ENCODE data around the gene MYO1B. TPM values are rescaled to one million over a fixed set of nuclear protein-coding genes. Genes with fewer than 3 reads are reported as not detected.

The MYO1B gene
- total RNA-seq, 2 donors from 2014 or later: 11.6 to 14.7 TPM

DNA sequence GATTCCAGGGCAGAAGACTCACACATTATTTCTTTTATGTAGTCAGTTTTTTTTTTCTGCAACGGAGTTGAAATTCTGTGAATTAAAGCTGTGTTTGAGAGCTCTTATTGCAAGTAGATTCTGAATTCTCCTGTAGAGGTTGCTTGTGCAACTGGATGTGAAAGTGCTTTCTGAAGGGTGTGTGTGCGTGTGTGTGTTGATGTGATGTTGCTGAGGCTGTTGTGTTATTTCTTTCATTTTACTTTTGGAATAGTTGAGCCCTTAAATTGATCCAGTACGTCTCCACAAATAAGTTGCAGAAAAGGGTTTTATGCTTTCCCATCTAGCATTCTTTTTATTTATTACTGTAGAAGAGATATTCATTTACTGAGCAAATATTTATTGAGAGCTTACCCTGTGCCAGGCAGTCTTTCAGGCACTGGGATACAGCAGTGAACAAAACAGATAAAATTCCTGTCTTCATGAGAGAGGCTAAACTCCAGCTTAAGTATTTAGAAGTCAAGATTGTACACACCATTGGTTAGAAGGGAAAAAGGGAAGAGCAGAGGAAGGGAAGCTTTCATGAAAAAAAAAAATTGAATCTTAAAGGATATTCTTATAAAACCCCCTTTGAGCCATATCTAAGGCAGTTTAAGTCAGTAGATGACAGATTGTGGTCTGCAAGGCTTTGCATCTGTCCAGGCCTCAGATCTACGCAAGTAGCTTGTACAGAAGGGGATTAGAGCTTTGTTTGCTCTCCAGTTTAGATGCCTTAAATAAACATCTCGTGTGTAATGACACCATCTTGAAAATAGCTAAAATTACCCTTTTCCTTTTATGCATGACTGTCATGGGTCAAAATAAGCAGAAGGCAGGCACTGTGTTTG, 58.2 kb downstream of the MYO1B start:
- Histone ChIP-seq H3K27me3 (no peaks in the 10 kb centered on the region), H3K4me3 (no peak overlapping the region), H3K9me3 (no peaks in the 10 kb centered on the region), H3K36me3 (no peaks in the 10 kb centered on the region), H3K27ac (no peak overlapping the region), H3K4me1 (peaks cover 0 to 26% of the 10 kb centered on the region in 2 donors)
- TF ChIP-seq, protein P1, sequence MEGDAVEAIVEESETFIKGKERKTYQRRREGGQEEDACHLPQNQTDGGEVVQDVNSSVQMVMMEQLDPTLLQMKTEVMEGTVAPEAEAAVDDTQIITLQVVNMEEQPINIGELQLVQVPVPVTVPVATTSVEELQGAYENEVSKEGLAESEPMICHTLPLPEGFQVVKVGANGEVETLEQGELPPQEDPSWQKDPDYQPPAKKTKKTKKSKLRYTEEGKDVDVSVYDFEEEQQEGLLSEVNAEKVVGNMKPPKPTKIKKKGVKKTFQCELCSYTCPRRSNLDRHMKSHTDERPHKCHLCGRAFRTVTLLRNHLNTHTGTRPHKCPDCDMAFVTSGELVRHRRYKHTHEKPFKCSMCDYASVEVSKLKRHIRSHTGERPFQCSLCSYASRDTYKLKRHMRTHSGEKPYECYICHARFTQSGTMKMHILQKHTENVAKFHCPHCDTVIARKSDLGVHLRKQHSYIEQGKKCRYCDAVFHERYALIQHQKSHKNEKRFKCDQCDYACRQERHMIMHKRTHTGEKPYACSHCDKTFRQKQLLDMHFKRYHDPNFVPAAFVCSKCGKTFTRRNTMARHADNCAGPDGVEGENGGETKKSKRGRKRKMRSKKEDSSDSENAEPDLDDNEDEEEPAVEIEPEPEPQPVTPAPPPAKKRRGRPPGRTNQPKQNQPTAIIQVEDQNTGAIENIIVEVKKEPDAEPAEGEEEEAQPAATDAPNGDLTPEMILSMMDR (IDR thresholded peaks at IDR 0.05): no peak
- no peak for DNase-seq (ENCODE audit: low spot score)

DNA sequence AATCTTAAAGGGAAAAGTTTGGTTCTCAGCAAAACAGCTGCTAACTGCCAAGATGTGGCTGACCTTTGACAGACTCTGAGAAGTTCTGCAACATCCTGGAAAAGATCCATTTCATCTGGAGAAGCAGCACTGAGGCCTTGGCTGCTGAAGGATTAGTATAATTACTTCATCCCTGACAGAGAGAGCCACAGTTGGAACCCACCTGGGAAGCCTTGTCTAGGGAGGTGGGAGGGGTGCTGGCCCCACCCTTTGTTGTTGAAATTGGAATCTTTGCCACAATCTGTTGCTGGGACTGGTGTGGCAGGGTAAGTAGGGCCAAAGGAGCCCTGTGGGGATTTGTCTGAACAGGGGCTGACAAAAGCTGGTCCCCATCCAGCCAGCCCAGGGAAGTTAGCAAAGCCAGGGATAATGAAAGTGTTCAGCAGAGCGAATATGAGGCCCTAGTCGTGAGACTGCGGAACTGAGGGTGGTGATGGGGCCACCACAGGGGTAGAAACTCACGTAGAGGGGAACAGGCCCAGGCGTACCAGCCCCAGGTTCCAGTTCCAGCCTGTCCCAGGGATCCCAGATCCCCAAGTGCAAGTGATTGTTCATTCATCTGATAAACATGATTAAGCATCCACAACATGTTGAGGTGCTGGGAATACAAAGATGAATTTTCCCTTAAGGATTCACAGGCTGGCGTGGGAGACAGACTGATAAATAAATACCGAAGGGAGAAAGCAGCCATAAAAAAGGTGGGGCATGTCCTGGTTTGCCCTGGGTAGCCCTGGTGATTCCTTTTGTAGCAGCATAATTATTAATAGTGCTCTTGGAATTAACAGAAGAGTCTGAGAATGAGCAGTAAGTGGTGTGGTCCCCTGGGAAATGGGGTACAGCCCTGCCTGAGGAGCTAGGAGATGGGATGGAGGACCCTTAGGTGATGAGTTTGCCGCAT, 60.0 kb downstream of the MYO1B start:
- TF ChIP-seq, protein P1 (IDR thresholded peaks at IDR 0.05): no peak
- peaks cover 0 to 26% of the 10 kb centered on the region in 2 donors for H3K4me1 ChIP-seq
- no peaks in the 10 kb centered on the region for H3K27me3 ChIP-seq
- H3K36me3 ChIP-seq: no peaks in the 10 kb centered on the region
- no peak overlapping the region for H3K4me3 ChIP-seq
- H3K27ac ChIP-seq: peak overlapping the region; percentile 64 to 74
- H3K9me3 ChIP-seq: no peaks in the 10 kb centered on the region
- DNase-seq (ENCODE audit: low spot score): peak; percentile 75

DNA sequence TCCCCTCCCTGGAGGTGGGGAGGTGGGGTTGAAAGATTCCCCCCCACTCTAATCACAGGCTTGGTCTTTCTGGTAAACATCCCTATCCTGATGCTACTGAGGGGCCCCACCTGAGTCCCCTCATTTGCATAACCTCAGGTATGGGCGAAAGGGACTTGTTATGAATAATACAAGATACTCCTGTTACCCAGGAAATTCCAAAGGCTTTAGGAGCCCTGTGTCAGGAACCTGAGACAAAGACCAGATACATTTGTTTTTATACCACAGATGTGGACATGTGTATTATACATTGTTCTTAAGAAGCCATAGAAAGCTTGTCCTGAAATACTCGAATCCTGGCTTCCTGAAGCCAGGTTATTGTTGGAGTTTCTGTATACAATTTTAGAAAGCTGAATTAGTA, 62.8 kb downstream of the MYO1B start:
- Histone ChIP-seq H3K27ac (no peak overlapping the region), H3K9me3 (no peaks in the 10 kb centered on the region), H3K4me3 (no peak overlapping the region), H3K27me3 (no peaks in the 10 kb centered on the region), H3K36me3 (no peaks in the 10 kb centered on the region), H3K4me1 (peaks cover 0 to 26% of the 10 kb centered on the region in 2 donors)
- DNase-seq (ENCODE audit: low spot score): no peak
- TF ChIP-seq, protein P1 (IDR thresholded peaks at IDR 0.05): no peak

DNA sequence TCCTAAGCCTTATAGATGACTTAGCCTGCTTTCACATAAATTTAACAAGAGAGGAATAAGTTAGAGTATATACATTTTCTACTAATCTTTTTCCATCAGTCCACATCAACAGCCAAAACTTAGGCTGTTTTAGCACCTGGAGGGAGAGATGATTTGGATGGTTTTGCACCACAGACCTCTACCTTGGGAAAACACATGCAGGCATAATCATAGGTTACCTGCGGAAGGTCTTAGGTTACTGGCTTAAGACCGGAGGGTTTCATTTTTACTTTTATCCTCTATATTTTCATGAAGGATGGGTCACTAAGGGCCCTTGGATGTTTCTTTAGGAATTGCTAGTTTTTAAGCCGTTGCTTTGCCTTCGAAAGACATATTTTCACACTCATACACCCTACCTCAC, 66.0 kb downstream of the MYO1B start:
- Histone ChIP-seq H3K9me3 (no peaks in the 10 kb centered on the region), H3K36me3 (no peaks in the 10 kb centered on the region), H3K4me3 (no peak overlapping the region), H3K27ac (no peak overlapping the region), H3K27me3 (no peaks in the 10 kb centered on the region), H3K4me1 (no peaks in the 10 kb centered on the region)
- no peak for DNase-seq (ENCODE audit: low spot score)
- TF ChIP-seq, protein P1 (IDR thresholded peaks at IDR 0.05): no peak

DNA sequence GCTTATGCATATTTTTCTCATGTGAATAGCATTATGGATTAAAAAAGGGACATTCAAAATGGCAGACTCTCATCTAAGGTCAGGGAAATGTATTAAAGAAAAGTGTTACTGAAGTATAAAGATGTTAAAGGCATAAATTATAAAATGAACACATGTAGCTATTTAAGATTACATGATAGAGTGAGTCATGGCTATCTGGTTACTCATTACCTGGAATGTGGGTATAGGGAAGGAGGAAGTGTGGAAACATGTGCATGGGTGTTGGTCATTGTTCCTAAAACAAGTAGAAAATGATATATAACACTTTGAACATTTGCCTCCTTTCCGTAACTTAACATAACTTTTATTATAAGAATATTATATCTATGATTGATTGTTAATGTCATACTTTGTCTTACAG, 66.4 kb downstream of the MYO1B start:
- Histone ChIP-seq H3K9me3 (no peaks in the 10 kb centered on the region), H3K4me1 (no peaks in the 10 kb centered on the region), H3K27me3 (no peaks in the 10 kb centered on the region), H3K27ac (no peak overlapping the region), H3K4me3 (no peak overlapping the region), H3K36me3 (no peaks in the 10 kb centered on the region)
- DNase-seq (ENCODE audit: low spot score): no peak
- TF ChIP-seq, protein P1 (IDR thresholded peaks at IDR 0.05): no peak

Data from right atrium auricular region (tissue), 2 donors.